ENCODE results near the gene NAA16.

GRCh38 chr13:41313117-41313516, 2.0 kb downstream of the NAA16 start:
- no peak for TF ChIP-seq POLR2AphosphoS5 (IDR thresholded peaks at IDR 0.05)
- TF ChIP-seq, protein P1, sequence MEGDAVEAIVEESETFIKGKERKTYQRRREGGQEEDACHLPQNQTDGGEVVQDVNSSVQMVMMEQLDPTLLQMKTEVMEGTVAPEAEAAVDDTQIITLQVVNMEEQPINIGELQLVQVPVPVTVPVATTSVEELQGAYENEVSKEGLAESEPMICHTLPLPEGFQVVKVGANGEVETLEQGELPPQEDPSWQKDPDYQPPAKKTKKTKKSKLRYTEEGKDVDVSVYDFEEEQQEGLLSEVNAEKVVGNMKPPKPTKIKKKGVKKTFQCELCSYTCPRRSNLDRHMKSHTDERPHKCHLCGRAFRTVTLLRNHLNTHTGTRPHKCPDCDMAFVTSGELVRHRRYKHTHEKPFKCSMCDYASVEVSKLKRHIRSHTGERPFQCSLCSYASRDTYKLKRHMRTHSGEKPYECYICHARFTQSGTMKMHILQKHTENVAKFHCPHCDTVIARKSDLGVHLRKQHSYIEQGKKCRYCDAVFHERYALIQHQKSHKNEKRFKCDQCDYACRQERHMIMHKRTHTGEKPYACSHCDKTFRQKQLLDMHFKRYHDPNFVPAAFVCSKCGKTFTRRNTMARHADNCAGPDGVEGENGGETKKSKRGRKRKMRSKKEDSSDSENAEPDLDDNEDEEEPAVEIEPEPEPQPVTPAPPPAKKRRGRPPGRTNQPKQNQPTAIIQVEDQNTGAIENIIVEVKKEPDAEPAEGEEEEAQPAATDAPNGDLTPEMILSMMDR (IDR thresholded peaks at IDR 0.05), result no peak
- no peak for TF ChIP-seq POLR2A (IDR thresholded peaks at IDR 0.05)
- TF ChIP-seq EP300 (IDR thresholded peaks at IDR 0.05), result no peak

Data from gastroesophageal sphincter (tissue), 3 donors.